C4-2B (cell line): ENCODE data around the gene CDC42BPG.

Experiments
- CTCF ChIP-seq: fragments of 450-650 bp; conservative IDR thresholded peaks from 2 replicates; pipeline ENCODE4 v1.5.1; 2017; ENCODE audit warnings: mild to moderate bottlenecking
- ZFX ChIP-seq: fragments of 450-650 bp; IDR thresholded peaks from 2 replicates; pipeline ENCODE4 v1.6.1; 2017

GRCh38 chr11:64890522-64890939, 46.1 kb upstream of the CDC42BPG start:
- TF ChIP-seq CTCF (no peak), ZFX (no peak)
